Hepatocyte (in vitro differentiated cells): ENCODE results near the gene SYNPR. TPM values are rescaled to one million over a fixed set of nuclear protein-coding genes. Genes with fewer than 3 reads are reported as not detected.

ENCODE experiments used
- DNase-seq: peaks from one replicate; pipeline ENCODE4 v3.0.0-alpha.2; 2016; ENCODE audit warnings: low spot score
- H2AFZ ChIP-seq: fragments of 200-600 bp; sonication (generic); 2 replicates; pipeline ENCODE4 v1.6.0; 2016; ENCODE audit warnings: antibody characterized with exemption, mild to moderate bottlenecking
- H3K27ac ChIP-seq: fragments of 200-600 bp; sonication (generic); 2 replicates; pipeline ENCODE4 v1.5.1; 2016; ENCODE audit warnings: mild to moderate bottlenecking
- H3K27me3 ChIP-seq: fragments of 200-600 bp; sonication (generic); 2 replicates; pipeline ENCODE4 v1.6.1; 2016
- H3K36me3 ChIP-seq: fragments of 200-600 bp; sonication (generic); replicated peaks from 2 replicates; pipeline ENCODE4 v1.5.1; 2016; ENCODE audit warnings: low read depth; ENCODE audit not compliant: insufficient read depth
- H3K4me1 ChIP-seq: fragments of 200-600 bp; sonication (generic); 2 replicates; pipeline ENCODE4 v1.5.1; 2016; ENCODE audit warnings: mild to moderate bottlenecking, moderate library complexity; ENCODE audit not compliant: insufficient read depth
- H3K4me2 ChIP-seq: fragments of 200-600 bp; sonication (generic); 2 replicates; pipeline ENCODE4 v1.6.0; 2016
- H3K4me3 ChIP-seq: fragments of 200-600 bp; sonication (generic); 2 replicates; pipeline ENCODE4 v1.5.1; 2016; ENCODE audit warnings: mild to moderate bottlenecking
- H3K79me2 ChIP-seq: fragments of 200-600 bp; sonication (generic); 2 replicates; pipeline ENCODE4 v1.6.0; 2017; ENCODE audit warnings: mild to moderate bottlenecking
- H3K9me2 ChIP-seq: fragments of 200-600 bp; sonication (generic); replicated peaks from 2 replicates; pipeline ENCODE4 v1.6.0; 2017; ENCODE audit warnings: mild to moderate bottlenecking; ENCODE audit not compliant: insufficient read depth
- H3K9me3 ChIP-seq: fragments of 200-600 bp; sonication (generic); 2 replicates; pipeline ENCODE4 v1.5.1; 2016; ENCODE audit warnings: low read depth, mild to moderate bottlenecking
- H4K20me1 ChIP-seq: fragments of 200-600 bp; sonication (generic); 2 replicates; pipeline ENCODE4 v1.6.0; 2016; ENCODE audit warnings: mild to moderate bottlenecking; ENCODE audit not compliant: insufficient read depth, poor library complexity, severe bottlenecking
- EZH2 ChIP-seq: fragments of 200-600 bp; sonication (generic); IDR thresholded peaks from 2 replicates; pipeline ENCODE4 v1.6.1; 2016; ENCODE audit warnings: antibody characterized with exemption, mild to moderate bottlenecking, borderline replicate concordance
- EZH2phosphoT487 ChIP-seq: fragments of 200-600 bp; sonication (generic); IDR thresholded peaks from one replicate; pipeline ENCODE4 v1.6.1; 2018; ENCODE audit warnings: antibody characterized with exemption, mild to moderate bottlenecking, low read depth, moderate library complexity; ENCODE audit not compliant: unreplicated experiment, severe bottlenecking
- WGBS: methylation state at CpG from one replicate; pipeline ENCODE4 v1.1.6; 2016; ENCODE audit warnings: low lambda C conversion rate; ENCODE audit errors: missing lambda C conversion rate; 5-methylcytosine and 5-hydroxymethylcytosine counted together
- polyA plus RNA-seq: library from polyadenylated mRNA; unstranded; fragments of >200 nt; fragmentation: Nextera tagmentation; extraction: Ambion mirVana; gene quantifications from 2 replicates; pipeline ENCODE4 v1.2.1, GENCODE V29; 2016
- total RNA-seq: library from RNA; depleted of rRNA; stranded (reverse); fragments of >200 nt; gene quantifications from 2 replicates; pipeline ENCODE4 v1.2.3, GENCODE V29; 2014
- TF ChIP-seq, protein P1 (sequence below): fragments of 200-600 bp; sonication (generic); IDR thresholded peaks from 2 replicates; pipeline ENCODE4 v1.5.1; 2016; ENCODE audit warnings: antibody characterized with exemption, mild to moderate bottlenecking; ENCODE audit not compliant: poor library complexity

Gene SYNPR
- total and polyA plus RNA-seq, 2 experiments from 2014 or later: 0.37 TPM; not detected in 1

DNA sequence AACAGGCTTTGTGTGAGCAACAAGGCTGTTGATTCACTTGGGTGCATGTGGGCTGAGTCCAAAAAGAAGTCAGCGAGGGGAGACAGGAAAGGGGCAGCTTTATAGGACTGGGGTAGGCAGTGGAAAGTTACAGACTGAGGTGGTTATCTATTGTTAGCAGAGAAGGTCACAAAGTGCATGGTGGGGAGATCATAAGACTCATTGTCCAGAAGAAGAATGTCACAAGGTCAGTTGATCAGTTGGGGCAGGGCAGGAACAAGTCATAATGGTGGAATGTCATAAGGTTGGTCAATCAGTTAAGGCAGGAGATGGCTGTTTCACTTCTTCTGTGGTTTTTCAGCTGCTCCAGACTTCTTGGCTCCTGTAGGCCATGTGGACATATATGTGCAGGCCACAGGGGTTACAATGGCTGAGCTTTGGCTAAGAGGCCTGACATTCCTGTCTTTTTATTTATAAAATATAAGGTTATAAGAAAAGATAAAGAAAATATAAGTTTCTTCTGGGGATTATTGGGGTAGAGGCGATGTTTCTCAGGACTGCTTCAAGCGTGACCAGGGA, 304.9 kb downstream of the SYNPR start:
- 85% methylated on average over 3 of the region's 3 CpGs for WGBS
- no peak overlapping the region for H3K4me2 ChIP-seq
- no peak overlapping the region for H3K27ac ChIP-seq
- H3K9me2 ChIP-seq: no peaks in the 10 kb centered on the region
- no peak overlapping the region for H3K4me3 ChIP-seq
- H3K4me1 ChIP-seq: peaks cover 12% of the 10 kb centered on the region
- no peaks in the 10 kb centered on the region for H3K36me3 ChIP-seq
- no peaks in the 10 kb centered on the region for H4K20me1 ChIP-seq
- no peaks in the 10 kb centered on the region for H3K9me3 ChIP-seq
- H2AFZ ChIP-seq: no peak overlapping the region
- TF ChIP-seq, protein P1, sequence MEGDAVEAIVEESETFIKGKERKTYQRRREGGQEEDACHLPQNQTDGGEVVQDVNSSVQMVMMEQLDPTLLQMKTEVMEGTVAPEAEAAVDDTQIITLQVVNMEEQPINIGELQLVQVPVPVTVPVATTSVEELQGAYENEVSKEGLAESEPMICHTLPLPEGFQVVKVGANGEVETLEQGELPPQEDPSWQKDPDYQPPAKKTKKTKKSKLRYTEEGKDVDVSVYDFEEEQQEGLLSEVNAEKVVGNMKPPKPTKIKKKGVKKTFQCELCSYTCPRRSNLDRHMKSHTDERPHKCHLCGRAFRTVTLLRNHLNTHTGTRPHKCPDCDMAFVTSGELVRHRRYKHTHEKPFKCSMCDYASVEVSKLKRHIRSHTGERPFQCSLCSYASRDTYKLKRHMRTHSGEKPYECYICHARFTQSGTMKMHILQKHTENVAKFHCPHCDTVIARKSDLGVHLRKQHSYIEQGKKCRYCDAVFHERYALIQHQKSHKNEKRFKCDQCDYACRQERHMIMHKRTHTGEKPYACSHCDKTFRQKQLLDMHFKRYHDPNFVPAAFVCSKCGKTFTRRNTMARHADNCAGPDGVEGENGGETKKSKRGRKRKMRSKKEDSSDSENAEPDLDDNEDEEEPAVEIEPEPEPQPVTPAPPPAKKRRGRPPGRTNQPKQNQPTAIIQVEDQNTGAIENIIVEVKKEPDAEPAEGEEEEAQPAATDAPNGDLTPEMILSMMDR: no peak
- TF ChIP-seq EZH2 (no peak), EZH2phosphoT487 (no peak)
- H3K27me3 ChIP-seq: no peaks in the 10 kb centered on the region
- H3K79me2 ChIP-seq: no peaks in the 10 kb centered on the region
- DNase-seq: no peak

DNA sequence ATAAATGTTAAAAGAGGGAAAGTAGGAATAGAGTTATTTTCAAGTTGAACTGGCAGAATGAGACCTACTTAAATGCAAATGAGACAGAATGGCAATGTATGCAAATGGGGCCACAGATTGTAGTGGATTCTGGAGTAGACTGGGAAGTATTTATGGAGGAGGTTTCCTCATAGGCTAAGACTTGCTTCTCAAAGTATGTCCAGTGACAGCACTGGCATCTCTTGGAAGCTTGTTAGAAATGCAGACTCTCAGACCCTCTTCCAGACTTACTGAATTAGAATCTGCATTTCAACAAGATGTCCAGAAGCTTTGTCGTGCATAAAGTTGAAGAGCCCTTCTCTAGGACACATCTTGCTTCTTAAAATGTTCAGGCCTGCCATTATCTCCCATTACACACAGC, 306.6 kb downstream of the SYNPR start:
- 91% methylated on average over 1 of the region's 1 CpG for WGBS
- TF ChIP-seq EZH2phosphoT487: no peak
- TF ChIP-seq EZH2: no peak
- TF ChIP-seq, protein P1: no peak

DNA sequence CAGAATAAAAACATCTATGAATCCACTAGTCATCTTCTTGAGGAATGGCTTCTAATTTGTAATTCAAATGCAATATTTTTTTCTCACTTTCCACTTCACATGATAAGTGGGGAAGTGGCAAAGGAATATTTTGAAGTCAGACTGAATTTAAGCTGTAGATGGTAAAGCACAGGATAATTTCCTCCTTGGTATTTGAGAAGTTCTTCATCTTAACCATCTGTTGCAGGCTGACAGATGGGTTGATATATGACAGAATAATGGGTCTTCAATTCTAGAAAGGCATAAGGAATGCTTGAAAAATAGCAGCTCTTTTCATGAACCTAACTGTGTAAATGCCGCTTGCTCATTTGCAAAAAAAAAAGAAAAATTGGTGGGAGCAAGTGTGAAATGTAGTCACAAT, 307.8 kb downstream of the SYNPR start:
- Histone ChIP-seq H3K4me2 (no peak overlapping the region), H3K79me2 (no peaks in the 10 kb centered on the region), H3K4me3 (no peak overlapping the region), H3K4me1 (no peaks in the 10 kb centered on the region), H3K9me3 (no peaks in the 10 kb centered on the region), H4K20me1 (no peaks in the 10 kb centered on the region), H3K9me2 (no peaks in the 10 kb centered on the region), H3K27me3 (no peaks in the 10 kb centered on the region), H2AFZ (no peak overlapping the region), H3K36me3 (no peaks in the 10 kb centered on the region), H3K27ac (no peak overlapping the region)
- DNase-seq: no peak
- TF ChIP-seq EZH2: no peak
- TF ChIP-seq EZH2phosphoT487: no peak
- TF ChIP-seq, protein P1: no peak
- 81% methylated on average over 1 of the region's 1 CpG for WGBS

More for the DNA sequence above, 306.6 kb downstream of the SYNPR start:
- Histone ChIP-seq H3K4me1 (no peaks in the 10 kb centered on the region), H4K20me1 (no peaks in the 10 kb centered on the region), H3K79me2 (no peaks in the 10 kb centered on the region), H3K4me2 (no peak overlapping the region), H3K27me3 (no peaks in the 10 kb centered on the region), H3K4me3 (no peak overlapping the region), H3K9me3 (no peaks in the 10 kb centered on the region), H3K27ac (no peak overlapping the region), H2AFZ (no peak overlapping the region), H3K36me3 (no peaks in the 10 kb centered on the region), H3K9me2 (no peaks in the 10 kb centered on the region)
- DNase-seq: no peak
